MM.1S (cell line): Measurements from ENCODE around the gene PTPRH.

Experiments used
- DNase-seq: peaks from one replicate; pipeline ENCODE4 v3.0.0-alpha.2; 2015
- H2AFZ ChIP-seq: fragments of 300-600 bp; sonication (generic); 2 replicates; pipeline ENCODE4 v1.6.0; 2016; ENCODE audit warnings: antibody characterized with exemption, low read length
- H3F3A ChIP-seq: fragments of 300-600 bp; sonication (generic); 2 replicates; pipeline ENCODE4 v1.6.1; 2016; ENCODE audit warnings: mild to moderate bottlenecking, antibody characterized with exemption, low read length, moderate library complexity, mixed read lengths; ENCODE audit not compliant: insufficient read depth
- H3K27ac ChIP-seq: fragments of 300-600 bp; sonication (generic); 2 replicates; pipeline ENCODE4 v1.5.1; 2016; ENCODE audit warnings: mild to moderate bottlenecking, low read length
- H3K27me3 ChIP-seq: fragments of 300-600 bp; sonication (generic); replicated peaks from 2 replicates; pipeline ENCODE4 v1.6.0; 2016; ENCODE audit warnings: low read length; ENCODE audit not compliant: insufficient read depth
- H3K36me3 ChIP-seq: fragments of 300-600 bp; sonication (generic); replicated peaks from 2 replicates; pipeline ENCODE4 v1.6.1; 2016; ENCODE audit warnings: mild to moderate bottlenecking, low read length, mixed read lengths; ENCODE audit not compliant: insufficient read depth
- H3K4me1 ChIP-seq: fragments of 300-600 bp; sonication (generic); 2 replicates; pipeline ENCODE4 v1.6.1; 2016; ENCODE audit warnings: low read length, mixed read lengths
- H3K4me2 ChIP-seq: fragments of 300-600 bp; sonication (generic); 2 replicates; pipeline ENCODE4 v1.6.0; 2016; ENCODE audit warnings: low read depth, low read length
- H3K4me3 ChIP-seq: fragments of 300-600 bp; sonication (generic); 2 replicates; pipeline ENCODE4 v1.5.1; 2016; ENCODE audit warnings: low read length, mixed read lengths
- H3K79me2 ChIP-seq: fragments of 300-600 bp; sonication (generic); 2 replicates; pipeline ENCODE4 v1.6.1; 2016; ENCODE audit warnings: mixed run types, low read length, mixed read lengths
- H3K9ac ChIP-seq: fragments of 300-600 bp; sonication (generic); 2 replicates; pipeline ENCODE4 v1.6.1; 2016; ENCODE audit warnings: low read length, mixed read lengths
- H3K9me2 ChIP-seq: fragments of 300-600 bp; sonication (generic); replicated peaks from 2 replicates; pipeline ENCODE4 v1.6.1; 2016; ENCODE audit warnings: mild to moderate bottlenecking, low read length, mixed read lengths; ENCODE audit not compliant: insufficient read depth
- H3K9me3 ChIP-seq: fragments of 300-600 bp; sonication (generic); replicated peaks from 2 replicates; pipeline ENCODE4 v1.6.1; 2016; ENCODE audit warnings: mild to moderate bottlenecking, low read length, mixed read lengths; ENCODE audit not compliant: insufficient read depth
- H4K20me1 ChIP-seq: fragments of 300-600 bp; sonication (generic); 2 replicates; pipeline ENCODE4 v1.6.1; 2016; ENCODE audit warnings: mild to moderate bottlenecking, low read length, moderate library complexity, mixed read lengths; ENCODE audit not compliant: insufficient read depth
- EZH2 ChIP-seq: fragments of 300-600 bp; sonication (generic); optimal IDR thresholded peaks from 2 replicates; pipeline ENCODE3; 2017; ENCODE audit warnings: low read depth, mild to moderate bottlenecking, antibody characterized with exemption, low read length, mixed read lengths
- EZH2phosphoT487 ChIP-seq: fragments of 300-600 bp; sonication (generic); IDR thresholded peaks from 2 replicates; pipeline ENCODE4 v1.6.1; 2018; ENCODE audit warnings: antibody characterized with exemption, low read length
- TF ChIP-seq, protein P1 (sequence below): fragments of 300-600 bp; sonication (generic); IDR thresholded peaks from 2 replicates; pipeline ENCODE4 v1.5.1; 2016; ENCODE audit warnings: antibody characterized with exemption, low read length, mixed read lengths

The PTPRH gene

DNA sequence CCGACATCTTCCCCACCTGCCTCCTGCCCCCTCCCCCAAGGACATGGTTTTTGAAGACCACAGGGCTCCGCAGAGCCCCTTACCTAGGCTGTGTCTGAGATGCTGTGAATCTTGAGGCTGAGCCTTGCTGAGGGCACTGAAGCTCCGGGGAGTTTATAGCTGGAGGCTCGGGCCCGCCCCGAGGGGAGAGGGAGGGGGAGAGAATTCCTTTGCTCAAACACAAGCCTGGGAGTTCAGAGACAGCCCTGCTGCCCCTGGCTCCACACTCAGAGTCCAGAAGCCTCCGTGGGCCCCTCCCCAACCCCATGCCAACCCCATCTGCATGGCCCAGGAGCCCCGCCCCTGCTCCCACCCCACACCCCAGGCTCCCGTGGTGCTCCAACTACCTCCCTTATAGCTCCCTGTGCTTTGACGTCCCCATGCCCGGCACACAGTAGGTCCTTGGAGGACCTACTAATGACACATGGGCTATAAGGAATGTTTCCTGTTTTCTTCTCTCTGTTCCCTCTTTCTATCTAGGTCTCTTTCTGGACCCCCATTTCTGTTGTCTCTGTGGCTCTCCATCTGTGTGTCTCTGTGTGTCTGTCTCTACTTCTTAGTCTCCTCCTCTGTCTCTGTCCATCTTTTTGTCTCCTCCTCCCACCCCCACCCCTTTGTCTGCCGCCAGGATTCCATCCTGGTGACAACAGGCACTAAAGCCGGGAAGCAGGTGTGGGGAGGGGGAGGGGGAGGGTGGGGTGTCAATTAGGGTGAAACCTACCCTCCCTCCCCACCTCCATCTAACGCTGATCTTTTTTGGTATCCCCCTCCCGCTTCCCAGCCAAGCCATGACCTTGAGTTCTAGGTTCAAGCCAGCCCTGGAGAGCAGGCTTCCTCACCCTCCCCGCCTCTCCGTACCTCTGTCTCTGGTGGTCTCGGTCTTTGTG, 60.0 kb downstream of the PTPRH start, which contains the start of gene TNNT1:
TSS of gene TNNT1 (minus strand) at position 129 of the 926 bp plus-strand sequence. CDS start 2,049 bp downstream, outside the sequence.
- H3K4me3 ChIP-seq: no peak within 1 kb of the TSS
- H3K9ac ChIP-seq: no peak within 1 kb of the TSS
- no peaks in the 10 kb centered on the region for H3K9me3 ChIP-seq
- no peaks in the 10 kb centered on the region for H3K79me2 ChIP-seq
- no peaks in the 10 kb centered on the region for H4K20me1 ChIP-seq
- no peak within 1 kb of the TSS for H3K27ac ChIP-seq
- no peaks in the 10 kb centered on the region for H3F3A ChIP-seq
- no peaks in the 10 kb centered on the region for H3K4me1 ChIP-seq
- no peaks in the 10 kb centered on the region for H3K9me2 ChIP-seq
- no peaks in the 10 kb centered on the region for H3K36me3 ChIP-seq
- H3K27me3 ChIP-seq: peaks cover 59% of the 10 kb centered on the region
- TF ChIP-seq EZH2phosphoT487 (no peak), EZH2 (no peak)
- TF ChIP-seq, protein P1, sequence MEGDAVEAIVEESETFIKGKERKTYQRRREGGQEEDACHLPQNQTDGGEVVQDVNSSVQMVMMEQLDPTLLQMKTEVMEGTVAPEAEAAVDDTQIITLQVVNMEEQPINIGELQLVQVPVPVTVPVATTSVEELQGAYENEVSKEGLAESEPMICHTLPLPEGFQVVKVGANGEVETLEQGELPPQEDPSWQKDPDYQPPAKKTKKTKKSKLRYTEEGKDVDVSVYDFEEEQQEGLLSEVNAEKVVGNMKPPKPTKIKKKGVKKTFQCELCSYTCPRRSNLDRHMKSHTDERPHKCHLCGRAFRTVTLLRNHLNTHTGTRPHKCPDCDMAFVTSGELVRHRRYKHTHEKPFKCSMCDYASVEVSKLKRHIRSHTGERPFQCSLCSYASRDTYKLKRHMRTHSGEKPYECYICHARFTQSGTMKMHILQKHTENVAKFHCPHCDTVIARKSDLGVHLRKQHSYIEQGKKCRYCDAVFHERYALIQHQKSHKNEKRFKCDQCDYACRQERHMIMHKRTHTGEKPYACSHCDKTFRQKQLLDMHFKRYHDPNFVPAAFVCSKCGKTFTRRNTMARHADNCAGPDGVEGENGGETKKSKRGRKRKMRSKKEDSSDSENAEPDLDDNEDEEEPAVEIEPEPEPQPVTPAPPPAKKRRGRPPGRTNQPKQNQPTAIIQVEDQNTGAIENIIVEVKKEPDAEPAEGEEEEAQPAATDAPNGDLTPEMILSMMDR: no peak
- H3K4me2 ChIP-seq: no peak within 1 kb of the TSS
- no peak for DNase-seq
- no peak within 1 kb of the TSS for H2AFZ ChIP-seq

DNA sequence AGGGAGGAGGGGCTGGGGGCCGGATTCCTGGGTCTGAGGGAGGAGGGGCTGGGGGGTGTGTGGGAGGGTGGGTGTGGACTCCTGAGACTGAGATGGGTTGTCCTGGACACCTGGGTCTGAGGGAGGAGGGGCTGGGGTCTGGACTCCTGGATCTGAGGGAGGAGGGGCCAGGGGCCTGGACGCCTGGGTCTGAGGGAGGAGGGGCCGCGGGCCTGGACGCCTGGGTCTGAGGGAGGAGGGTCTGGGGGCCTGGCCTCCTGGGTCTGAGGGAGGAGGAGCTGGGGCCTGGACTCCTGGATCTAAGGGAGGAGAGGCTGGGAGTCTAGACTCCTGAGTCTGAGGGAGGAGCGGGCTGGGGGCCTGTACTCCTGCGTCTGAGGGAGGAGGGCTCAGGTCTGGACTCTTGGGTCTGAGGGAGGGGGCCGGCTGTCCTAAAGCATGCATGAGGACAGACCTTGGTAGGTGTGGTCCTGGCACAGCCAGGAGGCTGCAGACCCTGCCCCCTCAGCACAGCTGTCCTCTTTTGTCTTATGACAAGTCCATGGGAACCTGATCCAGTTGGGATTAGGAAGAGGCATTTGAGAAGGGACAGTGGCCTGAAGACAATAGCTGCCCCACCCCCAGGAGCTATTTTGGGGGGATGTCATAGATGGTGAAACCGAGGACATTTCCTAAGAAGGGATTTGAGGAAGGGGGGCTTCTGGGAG, 61.6 kb downstream of the PTPRH start:
- Histone ChIP-seq H2AFZ (no peak overlapping the region), H3K4me2 (no peak overlapping the region), H3K27me3 (peaks cover 73% of the 10 kb centered on the region), H3K27ac (no peak overlapping the region), H3K9ac (no peak overlapping the region), H3K9me2 (no peaks in the 10 kb centered on the region), H3K4me3 (no peak overlapping the region), H3K9me3 (no peaks in the 10 kb centered on the region), H3K4me1 (no peaks in the 10 kb centered on the region), H3F3A (no peaks in the 10 kb centered on the region), H3K36me3 (no peaks in the 10 kb centered on the region), H4K20me1 (no peaks in the 10 kb centered on the region), H3K79me2 (no peaks in the 10 kb centered on the region)
- DNase-seq: no peak
- TF ChIP-seq, protein P1: no peak
- TF ChIP-seq EZH2 (no peak), EZH2phosphoT487 (no peak)

DNA sequence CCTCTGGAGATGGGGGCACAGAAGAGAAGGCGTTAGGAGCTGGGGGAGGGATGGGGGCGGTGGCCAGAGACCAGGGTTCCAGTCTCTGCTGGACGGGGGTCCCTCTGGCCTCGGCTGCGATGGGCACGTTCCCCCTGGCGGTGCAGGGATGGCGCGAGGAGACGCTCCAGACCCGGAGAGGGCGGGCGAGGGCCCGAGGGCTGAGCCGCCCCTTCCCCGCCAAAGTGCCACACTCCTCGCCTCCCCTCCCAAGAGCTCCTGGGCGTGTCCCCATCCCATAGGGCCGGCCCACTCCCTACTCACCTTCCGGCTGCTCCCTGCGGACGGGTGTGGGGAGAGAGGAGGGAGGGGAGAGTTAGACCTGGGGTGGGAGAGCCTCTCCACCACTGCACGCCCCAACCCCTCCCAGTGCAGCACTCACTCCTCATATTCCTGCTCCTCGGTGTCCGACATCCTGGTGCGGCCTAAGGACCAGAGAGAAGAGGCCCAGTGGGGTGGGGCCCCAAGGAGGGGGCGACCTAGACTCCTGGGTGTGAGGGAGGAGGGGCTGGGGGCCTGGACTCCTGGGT, 62.5 kb downstream of the PTPRH start:
- H3K9me2 ChIP-seq: no peaks in the 10 kb centered on the region
- H3K27me3 ChIP-seq: peaks cover 82% of the 10 kb centered on the region
- 0 out of 2 replicates have a peak, but pooled peaks cover 2% of the 10 kb centered on the region for H3K4me1 ChIP-seq
- no peak overlapping the region for H3K27ac ChIP-seq
- DNase-seq: no peak
- no peak overlapping the region for H2AFZ ChIP-seq
- H3K36me3 ChIP-seq: no peaks in the 10 kb centered on the region
- no peak overlapping the region for H3K4me3 ChIP-seq
- H4K20me1 ChIP-seq: no peaks in the 10 kb centered on the region
- H3K4me2 ChIP-seq: 0 out of 2 replicates have a peak overlapping the region, but pooled peaks have one; percentile 18
- no peaks in the 10 kb centered on the region for H3K9me3 ChIP-seq
- TF ChIP-seq EZH2 (no peak), EZH2phosphoT487 (no peak)
- TF ChIP-seq, protein P1: no peak
- H3K79me2 ChIP-seq: no peaks in the 10 kb centered on the region
- no peak overlapping the region for H3K9ac ChIP-seq
- H3F3A ChIP-seq: no peaks in the 10 kb centered on the region
